PFSK-1 (cell line): Measurements from ENCODE around the gene CITED2.

Experiments used
- FOXP2 ChIP-seq: optimal IDR thresholded peaks from 2 replicates; pipeline ENCODE3; 2011; ENCODE audit warnings: borderline replicate concordance, control low read depth, inconsistent platforms; ENCODE audit not compliant: insufficient read depth; ENCODE audit errors: extremely low read length, extremely low read depth
- POLR2AphosphoS5 ChIP-seq: IDR thresholded peaks from 2 replicates; pipeline ENCODE4 v1.6.1; 2012; ENCODE audit warnings: low read depth, mild to moderate bottlenecking, control low read depth, low read length, moderate library complexity
- REST ChIP-seq, 2 experiments: IDR thresholded peaks; 2 replicates each; pipeline versions ENCODE4 v1.6.1 to v1.8.0; 2011 to 2012; ENCODE audit warnings: low read depth in 2 of 2, low read length in 2 of 2, control low read depth in 1 of 2, inconsistent platforms in 1 of 2, mild to moderate bottlenecking in 1 of 2, moderate library complexity in 1 of 2; ENCODE audit not compliant: insufficient read depth in 1 of 2

- TF ChIP-seq FOXP2 (no peak), REST (IDR thresholded peaks at IDR 0.05; ENCODE audit: insufficient read depth in 1 of 2, low read depth in 2 of 2, low read length in 2 of 2) (no peak), POLR2AphosphoS5 (no peak)
These were observed 38.0 kb downstream of the CITED2 start for GRCh38 chr6:139336488-139336887.
